Immature natural killer cell (primary cell): ENCODE data around the gene NOL3. TPM values are rescaled to one million over a fixed set of nuclear protein-coding genes. Genes with fewer than 3 reads are reported as not detected.

Experiments
- DNase-seq, 3 donors: peaks; one replicate each; pipeline ENCODE4 v3.0.0; 2022; ENCODE audit warnings: mixed read lengths in 1 of 3
- H3K27ac Mint-ChIP-seq, 6 donors: one replicate each; pipeline ENCODE4 v1.8.0; 2020; ENCODE audit warnings: mixed read lengths in 6 of 6, mild to moderate bottlenecking in 5 of 6, inconsistent platforms in 4 of 6, moderate library complexity in 3 of 6
- H3K27me3 Mint-ChIP-seq, 3 donors: one replicate each; pipeline ENCODE4 v1.8.0; 2020 to 2021; ENCODE audit warnings: low read depth in 3 of 3, mild to moderate bottlenecking in 3 of 3, mixed read lengths in 3 of 3, moderate library complexity in 3 of 3, inconsistent platforms in 1 of 3
- H3K36me3 Mint-ChIP-seq, 3 donors: one replicate each; pipeline ENCODE4 v1.8.0; 2020; ENCODE audit warnings: mixed read lengths in 3 of 3, inconsistent platforms in 2 of 3, mild to moderate bottlenecking in 2 of 3
- H3K4me1 Mint-ChIP-seq, 2 donors: one replicate each; pipeline ENCODE4 v1.8.0; 2020; ENCODE audit warnings: inconsistent platforms in 2 of 2, mild to moderate bottlenecking in 2 of 2, mixed read lengths in 2 of 2, moderate library complexity in 1 of 2
- H3K4me3 Mint-ChIP-seq, 5 donors: one replicate each; pipeline ENCODE4 v1.8.0; 2020; ENCODE audit warnings: mild to moderate bottlenecking in 5 of 5, mixed read lengths in 5 of 5, inconsistent platforms in 3 of 5, moderate library complexity in 3 of 5
- H3K9me3 Mint-ChIP-seq, 6 donors: one replicate each; pipeline ENCODE4 v1.8.0; 2020; ENCODE audit warnings: mild to moderate bottlenecking in 6 of 6, mixed read lengths in 6 of 6, inconsistent platforms in 4 of 6, moderate library complexity in 3 of 6
- polyA plus RNA-seq, 3 donors: library from polyadenylated mRNA; unstranded; fragments of 300-500 nt; fragmentation: Illumina TruSeq; gene quantifications; one replicate each; pipeline ENCODE4 v1.2.3, GENCODE V29; 2021

The NOL3 gene
- polyA plus RNA-seq, 3 donors from 2014 or later, result 0.18 to 0.47 TPM; not detected in 1

DNA sequence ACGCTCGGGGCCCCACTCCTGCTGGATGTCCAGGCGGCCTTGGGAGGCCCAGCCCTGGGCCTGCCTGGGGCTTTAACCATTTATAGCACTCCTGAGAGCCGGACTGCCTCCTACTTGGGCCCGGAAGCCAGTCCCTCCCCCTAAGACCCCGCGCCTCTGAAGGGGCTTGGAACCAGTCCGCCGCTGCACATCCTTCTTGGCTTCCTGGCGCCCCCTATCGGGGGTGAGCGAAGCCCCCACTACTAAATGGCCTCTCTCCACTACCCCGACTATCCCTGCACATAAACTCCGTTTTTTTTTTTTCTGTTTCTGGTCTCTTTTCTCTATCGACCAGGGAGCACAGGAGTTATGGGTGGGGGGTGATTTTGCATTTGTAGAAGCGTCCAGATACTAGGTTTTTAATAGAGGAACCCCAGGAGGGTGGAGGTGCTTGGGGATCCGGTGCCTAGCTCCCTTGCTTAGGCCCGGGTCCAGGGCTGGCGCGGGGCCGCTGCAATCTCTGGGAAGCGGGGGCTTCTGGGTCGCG lies 633 bp upstream of the NOL3 start:
- peak in 1 of 3 donors; percentile 32 for DNase-seq
- H3K27me3 Mint-ChIP-seq, result peaks cover 19 to 37% (median 23%) of the 10 kb centered on the region in 3 donors
- no peaks in the 10 kb centered on the region for H3K36me3 Mint-ChIP-seq
- peaks cover 27 to 34% of the 10 kb centered on the region in 2 donors for H3K4me1 Mint-ChIP-seq
- H3K9me3 Mint-ChIP-seq, result peaks cover 0 to 2% (median 0%) of the 10 kb centered on the region in 6 donors
- H3K27ac Mint-ChIP-seq, result no peak overlapping the region
- peak overlapping the region in 4 of 5 donors; percentile 33 to 69 (median 51) for H3K4me3 Mint-ChIP-seq

DNA sequence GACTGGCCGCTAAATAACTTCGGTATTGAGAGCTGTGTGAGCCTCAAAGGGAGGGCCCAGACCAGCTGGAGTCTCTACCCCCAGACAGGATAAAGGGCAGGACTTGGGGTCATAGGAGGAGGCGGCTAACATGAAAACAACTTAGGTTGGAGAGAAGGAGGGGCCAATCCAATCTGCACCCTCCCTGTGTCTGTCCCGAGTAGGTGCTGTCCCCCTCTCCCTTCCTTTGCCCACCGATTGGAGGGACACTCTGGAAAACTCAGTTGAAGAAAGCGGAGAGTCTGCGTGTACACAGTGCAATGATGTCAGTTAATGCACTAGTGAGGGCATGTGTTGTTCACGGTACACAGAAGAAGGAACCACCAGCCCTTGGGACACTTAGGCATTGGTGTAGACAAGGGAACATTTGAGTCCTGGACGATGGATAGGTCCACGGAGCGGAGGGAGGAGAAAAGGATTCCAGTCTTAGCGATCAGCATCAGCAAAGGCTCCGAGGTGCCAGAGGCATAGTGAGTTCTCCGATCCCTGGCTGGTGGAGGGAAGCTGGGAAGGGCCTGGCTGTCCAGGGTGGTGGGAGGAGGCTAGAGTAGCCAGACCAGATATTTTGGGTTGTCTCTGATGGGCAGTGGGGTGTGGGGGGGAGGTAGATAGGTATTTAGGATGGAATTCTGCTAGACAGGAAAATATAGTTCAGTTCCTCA lies 761 bp downstream of the NOL3 start:
- Mint-ChIP-seq H3K9me3 (peaks cover 0 to 2% (median 0%) of the 10 kb centered on the region in 6 donors), H3K36me3 (no peaks in the 10 kb centered on the region), H3K4me3 (peak overlapping the region in 4 of 5 donors; percentile 24 to 53 (median 46)), H3K27me3 (peaks cover 17 to 37% (median 21%) of the 10 kb centered on the region in 3 donors), H3K4me1 (peaks cover 36 to 38% of the 10 kb centered on the region in 2 donors), H3K27ac (no peak overlapping the region)
- DNase-seq, result no peak

DNA sequence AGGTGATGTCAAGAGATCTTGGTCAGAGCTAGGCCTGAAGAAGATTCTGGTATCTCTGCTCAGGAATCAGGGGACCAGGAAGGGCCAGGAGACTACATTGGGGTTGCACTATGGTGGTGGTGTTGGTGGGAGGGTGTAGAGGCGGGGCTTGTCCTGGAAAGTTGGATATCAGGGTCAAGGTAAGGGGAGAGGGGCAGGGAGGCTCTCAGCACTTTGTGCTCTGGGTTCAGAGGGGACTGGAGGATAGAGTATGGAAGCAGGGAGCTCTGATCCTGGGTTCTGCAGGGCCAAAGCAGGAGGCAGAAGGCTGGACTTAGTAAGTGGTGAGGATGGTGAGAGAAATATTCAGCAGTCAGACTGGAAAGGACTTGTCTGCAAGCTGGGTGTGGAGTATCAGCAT lies 3.0 kb downstream of the NOL3 start:
- Mint-ChIP-seq H3K27ac (peak overlapping the region; percentile 0 to 73 (median 62)), H3K9me3 (no peaks in the 10 kb centered on the region), H3K4me3 (peak overlapping the region; percentile 85 to 94 (median 86)), H3K4me1 (peaks cover 43 to 49% of the 10 kb centered on the region in 2 donors), H3K27me3 (peaks cover 17 to 25% (median 22%) of the 10 kb centered on the region in 3 donors), H3K36me3 (no peaks in the 10 kb centered on the region)
- no peak for DNase-seq

DNA sequence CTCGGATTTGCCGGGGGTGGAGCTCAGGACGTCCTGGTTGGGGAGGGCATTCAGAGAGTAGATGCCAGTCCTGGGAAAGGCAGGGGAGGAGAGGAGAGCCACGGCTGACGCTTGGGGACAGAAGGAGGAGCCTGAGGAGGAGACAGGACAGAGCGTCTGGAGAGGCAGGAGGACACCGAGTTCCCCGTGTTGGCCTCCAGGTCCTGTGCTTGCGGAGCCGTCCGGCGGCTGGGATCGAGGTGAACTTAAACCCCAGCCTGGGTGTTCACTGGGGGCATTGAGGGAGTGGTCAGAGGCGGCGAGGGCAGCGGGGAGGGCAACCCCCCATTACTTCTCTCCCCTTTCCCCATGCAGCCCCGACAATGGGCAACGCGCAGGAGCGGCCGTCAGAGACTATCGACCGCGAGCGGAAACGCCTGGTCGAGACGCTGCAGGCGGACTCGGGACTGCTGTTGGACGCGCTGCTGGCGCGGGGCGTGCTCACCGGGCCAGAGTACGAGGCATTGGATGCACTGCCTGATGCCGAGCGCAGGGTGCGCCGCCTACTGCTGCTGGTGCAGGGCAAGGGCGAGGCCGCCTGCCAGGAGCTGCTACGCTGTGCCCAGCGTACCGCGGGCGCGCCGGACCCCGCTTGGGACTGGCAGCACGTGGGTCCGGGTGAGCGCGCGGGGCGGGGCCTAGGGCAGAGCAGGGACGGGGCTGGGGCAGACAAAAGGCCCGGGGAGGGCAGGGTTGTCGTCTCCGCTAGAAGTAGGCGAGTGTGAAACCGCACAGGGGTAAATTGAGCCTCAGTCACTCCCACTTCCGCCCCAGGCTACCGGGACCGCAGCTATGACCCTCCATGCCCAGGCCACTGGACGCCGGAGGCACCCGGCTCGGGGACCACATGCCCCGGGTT lies 3.7 kb downstream of the NOL3 start:
- H3K27me3 Mint-ChIP-seq, result peaks cover 17 to 20% (median 20%) of the 10 kb centered on the region in 3 donors
- DNase-seq, result peak; percentile 68 to 73 (median 69)
- H3K4me1 Mint-ChIP-seq, result peaks cover 46 to 49% of the 10 kb centered on the region in 2 donors
- H3K36me3 Mint-ChIP-seq, result no peaks in the 10 kb centered on the region
- peak overlapping the region; percentile 0 to 74 (median 67) for H3K27ac Mint-ChIP-seq
- H3K9me3 Mint-ChIP-seq, result no peaks in the 10 kb centered on the region
- peak overlapping the region; percentile 85 to 94 (median 86) for H3K4me3 Mint-ChIP-seq

DNA sequence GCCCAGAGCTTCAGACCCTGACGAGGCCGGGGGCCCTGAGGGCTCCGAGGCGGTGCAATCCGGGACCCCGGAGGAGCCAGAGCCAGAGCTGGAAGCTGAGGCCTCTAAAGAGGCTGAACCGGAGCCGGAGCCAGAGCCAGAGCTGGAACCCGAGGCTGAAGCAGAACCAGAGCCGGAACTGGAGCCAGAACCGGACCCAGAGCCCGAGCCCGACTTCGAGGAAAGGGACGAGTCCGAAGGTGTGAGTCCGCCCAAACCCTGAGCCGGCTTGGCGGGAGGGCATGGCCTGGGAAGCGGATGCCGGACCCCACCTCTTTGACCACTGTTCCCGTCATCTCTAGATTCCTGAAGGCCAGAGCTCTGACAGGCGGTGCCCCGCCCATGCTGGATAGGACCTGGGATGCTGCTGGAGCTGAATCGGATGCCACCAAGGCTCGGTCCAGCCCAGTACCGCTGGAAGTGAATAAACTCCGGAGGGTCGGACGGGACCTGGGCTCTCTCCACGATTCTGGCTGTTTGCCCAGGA lies 4.4 kb downstream of the NOL3 start:
- Mint-ChIP-seq H3K27ac (peak overlapping the region in 2 of 6 donors; percentile 73 to 79), H3K4me1 (peaks cover 45 to 47% of the 10 kb centered on the region in 2 donors), H3K9me3 (no peaks in the 10 kb centered on the region)

DNA sequence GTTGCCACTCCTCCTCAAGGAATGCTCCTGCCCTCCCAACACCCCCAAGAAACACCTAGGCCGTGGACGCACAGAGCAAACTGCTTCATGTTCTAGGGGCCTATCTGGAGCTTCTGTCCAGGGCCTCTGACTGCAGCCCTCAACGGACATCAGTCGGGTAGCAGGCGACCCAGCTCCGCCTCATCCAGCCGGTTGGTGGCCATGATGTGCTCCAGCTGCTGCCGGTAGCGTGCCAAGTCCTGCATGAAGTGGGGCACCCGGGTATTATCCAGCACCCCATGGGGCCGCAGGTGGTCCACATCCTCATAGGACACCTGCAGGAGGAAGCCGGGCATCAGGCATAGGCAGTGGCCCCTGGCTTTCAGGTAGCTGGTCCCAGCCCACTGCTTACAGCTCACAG lies 6.3 kb downstream of the NOL3 start:
- no peak for DNase-seq
- peak overlapping the region in 4 of 5 donors; percentile 13 to 75 (median 56) for H3K4me3 Mint-ChIP-seq
- no peaks in the 10 kb centered on the region for H3K36me3 Mint-ChIP-seq
- H3K9me3 Mint-ChIP-seq, result no peaks in the 10 kb centered on the region
- H3K4me1 Mint-ChIP-seq, result peaks cover 33 to 36% of the 10 kb centered on the region in 2 donors
- no peak overlapping the region for H3K27ac Mint-ChIP-seq
- peaks cover 6 to 15% (median 6%) of the 10 kb centered on the region in 3 donors for H3K27me3 Mint-ChIP-seq

More for the DNA sequence above, 4.4 kb downstream of the NOL3 start:
- DNase-seq, result no peak
- H3K36me3 Mint-ChIP-seq, result no peaks in the 10 kb centered on the region
- peaks cover 16 to 20% (median 18%) of the 10 kb centered on the region in 3 donors for H3K27me3 Mint-ChIP-seq
- H3K4me3 Mint-ChIP-seq, result peak overlapping the region in 3 of 5 donors; percentile 46 to 86 (median 65)

DNA sequence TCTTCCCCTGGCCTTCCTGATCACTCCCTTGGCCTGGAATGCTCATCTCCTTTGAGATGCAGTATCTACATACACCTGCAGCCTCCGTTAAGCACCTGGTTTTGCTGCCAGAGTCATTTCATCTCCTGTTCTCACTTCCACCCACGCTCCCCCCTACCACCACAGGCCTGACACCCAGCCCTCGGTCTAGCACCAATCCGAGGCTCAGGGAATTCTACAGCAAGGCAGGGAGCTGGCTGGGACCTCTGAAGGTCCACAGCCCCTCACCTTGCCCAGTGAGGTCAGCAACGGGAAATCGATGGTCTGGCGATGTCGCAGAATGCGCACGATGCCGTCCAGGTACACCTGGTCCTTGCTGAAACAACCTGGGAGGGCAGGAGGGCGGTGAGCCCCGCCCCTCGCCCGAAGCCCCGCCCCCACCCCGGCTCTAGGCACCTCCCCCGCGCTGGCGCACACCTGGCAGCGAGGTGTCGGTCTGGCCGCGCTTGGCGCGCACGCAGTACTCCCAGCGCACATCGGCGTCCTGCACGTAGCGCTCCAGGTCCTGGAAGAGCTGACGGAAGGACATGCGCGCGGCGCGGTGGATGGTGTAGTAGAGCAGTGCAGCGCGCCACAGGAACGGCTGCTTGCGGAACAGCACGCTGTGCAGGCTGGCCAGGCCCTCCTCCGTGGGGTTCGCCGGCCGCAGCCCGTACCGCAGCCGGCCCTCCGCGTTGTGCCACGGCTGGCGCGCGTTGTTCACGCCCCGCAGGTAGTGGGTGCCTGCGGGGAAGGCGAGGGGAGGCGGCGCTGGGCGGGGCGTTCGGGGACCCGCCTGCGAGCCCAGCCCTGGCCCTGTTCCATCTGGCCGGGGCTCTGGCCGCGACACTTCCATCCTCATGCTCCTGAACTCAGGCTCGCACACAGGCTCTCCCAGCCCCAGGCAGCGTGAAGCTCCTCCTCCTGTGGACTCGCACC lies 7.7 kb downstream of the NOL3 start:
- peak overlapping the region; percentile 48 to 78 (median 75) for H3K4me3 Mint-ChIP-seq
- H3K9me3 Mint-ChIP-seq, result no peaks in the 10 kb centered on the region
- peak overlapping the region in 3 of 6 donors; percentile 23 to 50 (median 42) for H3K27ac Mint-ChIP-seq
- peak in 2 of 3 donors; percentile 30 to 41 for DNase-seq
- peaks cover 28 to 34% of the 10 kb centered on the region in 2 donors for H3K4me1 Mint-ChIP-seq
- H3K36me3 Mint-ChIP-seq, result no peaks in the 10 kb centered on the region
- H3K27me3 Mint-ChIP-seq, result peaks cover 6 to 14% (median 6%) of the 10 kb centered on the region in 3 donors

DNA sequence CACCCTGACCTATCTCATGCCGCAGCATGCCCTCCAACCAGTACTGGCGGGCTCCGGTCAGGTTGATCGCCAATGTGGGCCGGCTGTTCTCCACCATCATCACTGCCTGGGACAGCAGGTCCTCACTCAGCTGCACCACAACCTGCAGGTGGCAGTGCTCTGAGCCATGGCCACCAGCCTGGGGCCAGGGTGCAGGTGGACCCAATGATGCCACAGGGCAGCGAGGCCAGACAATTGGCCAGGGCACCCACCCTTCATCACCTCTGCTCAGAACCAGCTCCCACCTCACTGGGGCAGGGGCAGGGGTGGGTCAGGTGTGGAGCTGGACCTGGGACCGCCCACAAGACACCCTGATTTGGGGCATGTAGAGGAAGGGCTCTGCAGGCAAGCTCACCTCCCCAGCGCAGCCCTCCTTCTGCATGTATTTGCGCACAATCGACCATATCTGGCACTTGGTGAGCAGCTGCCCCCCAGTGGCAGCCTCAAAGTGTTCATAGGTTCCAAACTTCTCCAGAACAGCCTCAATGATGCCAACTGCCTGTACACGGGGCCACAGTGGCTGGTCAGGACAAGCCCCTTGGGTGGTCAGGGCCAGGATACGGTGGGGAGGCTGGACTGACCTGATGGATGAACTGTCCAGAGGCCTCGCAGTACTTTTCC lies 9.2 kb downstream of the NOL3 start:
- no peaks in the 10 kb centered on the region for H3K9me3 Mint-ChIP-seq
- no peak overlapping the region for H3K4me3 Mint-ChIP-seq
- no peaks in the 10 kb centered on the region for H3K36me3 Mint-ChIP-seq
- no peak for DNase-seq
- H3K4me1 Mint-ChIP-seq, result peaks cover 17 to 22% of the 10 kb centered on the region in 2 donors
- H3K27ac Mint-ChIP-seq, result no peak overlapping the region
- H3K27me3 Mint-ChIP-seq, result peaks cover 0 to 14% (median 2%) of the 10 kb centered on the region in 3 donors

DNA sequence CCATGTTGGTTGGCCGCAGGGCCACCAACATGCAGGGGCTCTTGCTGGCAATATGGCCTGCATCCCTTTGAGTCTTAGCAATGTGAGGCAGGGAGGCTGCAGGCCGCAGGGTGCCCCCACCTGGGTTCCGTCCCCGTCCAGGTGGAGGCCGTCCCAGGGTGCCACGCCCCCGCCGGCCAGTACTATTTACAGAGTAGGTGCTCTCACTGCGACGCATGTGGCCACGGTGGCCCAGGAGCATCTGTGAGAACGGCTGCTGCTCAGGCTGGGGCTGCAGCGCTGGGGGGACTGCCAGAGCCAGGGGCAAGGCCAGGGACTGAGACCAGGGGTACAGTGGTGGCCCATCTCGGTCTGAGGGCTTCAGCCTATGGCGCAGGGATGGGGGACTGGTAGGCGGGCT lies 9.8 kb downstream of the NOL3 start:
- no peak for DNase-seq
- Mint-ChIP-seq H3K27ac (no peak overlapping the region), H3K36me3 (no peaks in the 10 kb centered on the region), H3K27me3 (peaks cover under 1 to 14% (median 3%) of the 10 kb centered on the region in 3 donors), H3K9me3 (no peaks in the 10 kb centered on the region), H3K4me1 (peaks cover 17 to 23% of the 10 kb centered on the region in 2 donors), H3K4me3 (no peak overlapping the region)

DNA sequence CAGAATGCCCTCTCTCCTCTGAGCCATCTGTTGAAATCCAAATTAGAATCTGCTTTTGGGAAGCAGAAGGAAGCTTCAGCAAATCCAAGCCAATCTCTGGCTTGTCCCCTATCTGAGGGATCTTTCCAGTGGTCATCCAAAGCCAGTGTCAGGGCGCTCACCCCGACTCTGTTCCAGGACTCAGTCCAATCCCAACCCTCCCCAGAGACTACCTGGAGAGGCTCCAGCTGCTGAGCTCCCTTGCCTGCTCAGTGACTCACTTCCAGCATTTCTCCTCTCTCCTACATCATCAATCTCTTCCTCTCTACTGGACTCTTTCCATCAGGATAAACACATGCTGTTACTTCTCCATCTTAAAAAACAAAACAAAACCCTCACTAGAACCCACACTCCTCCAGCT lies 11.0 kb downstream of the NOL3 start:
- no peak overlapping the region for H3K4me3 Mint-ChIP-seq
- no peak for DNase-seq
- H3K4me1 Mint-ChIP-seq, result peaks cover 20 to 21% of the 10 kb centered on the region in 2 donors
- no peak overlapping the region for H3K27ac Mint-ChIP-seq
- H3K27me3 Mint-ChIP-seq, result peaks cover 4 to 14% (median 7%) of the 10 kb centered on the region in 3 donors
- H3K36me3 Mint-ChIP-seq, result no peaks in the 10 kb centered on the region
- H3K9me3 Mint-ChIP-seq, result no peaks in the 10 kb centered on the region

DNA sequence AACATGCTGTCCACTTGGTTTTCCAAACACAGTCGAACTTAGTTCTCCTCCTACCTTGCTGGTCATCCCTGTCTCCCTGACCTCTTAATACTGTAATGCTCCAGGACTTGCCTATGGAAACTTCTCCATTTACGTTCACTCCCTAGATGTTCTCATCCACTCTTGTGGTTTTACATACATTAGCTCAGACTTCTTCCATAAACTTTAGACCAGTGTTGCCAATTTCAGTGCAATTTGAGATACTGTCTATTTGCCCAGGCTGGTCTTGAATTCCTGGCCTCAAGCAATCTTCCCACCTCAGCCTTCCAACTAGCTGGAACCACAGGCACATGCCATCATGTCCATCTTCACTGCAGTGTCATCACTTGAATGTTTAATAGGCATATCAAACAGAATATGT lies 11.9 kb downstream of the NOL3 start:
- H3K4me3 Mint-ChIP-seq, result no peak overlapping the region
- no peaks in the 10 kb centered on the region for H3K9me3 Mint-ChIP-seq
- H3K27ac Mint-ChIP-seq, result no peak overlapping the region
- H3K4me1 Mint-ChIP-seq, result peaks cover 16 to 19% of the 10 kb centered on the region in 2 donors
- no peaks in the 10 kb centered on the region for H3K36me3 Mint-ChIP-seq
- no peak for DNase-seq
- peaks cover 2 to 11% (median 7%) of the 10 kb centered on the region in 3 donors for H3K27me3 Mint-ChIP-seq

DNA sequence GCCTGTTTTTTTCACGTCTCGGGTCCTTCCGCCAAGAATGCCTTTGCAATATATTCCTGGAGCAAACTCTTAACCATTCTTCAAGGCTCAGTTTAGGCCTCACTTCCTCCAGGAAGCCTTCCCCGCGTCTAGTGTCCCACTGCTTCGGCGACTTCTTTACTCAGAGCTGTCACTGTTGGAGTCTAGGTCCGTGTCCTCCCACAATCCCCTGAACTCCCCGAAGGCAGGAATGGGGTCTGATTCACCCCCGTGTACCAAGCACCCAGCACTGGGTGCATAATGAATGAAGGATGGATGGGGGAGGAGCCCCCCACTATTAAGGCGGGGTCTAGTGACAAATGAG lies 12.9 kb downstream of the NOL3 start:
- Mint-ChIP-seq H3K36me3 (no peaks in the 10 kb centered on the region), H3K27me3 (peaks cover 2 to 9% (median 7%) of the 10 kb centered on the region in 3 donors), H3K9me3 (no peaks in the 10 kb centered on the region), H3K4me3 (no peak overlapping the region), H3K27ac (no peak overlapping the region), H3K4me1 (peaks cover 10 to 13% of the 10 kb centered on the region in 2 donors)
- no peak for DNase-seq
